Ecto neural progenitor cell (in vitro differentiated cells): ENCODE data around the gene GALNT10.
"Not testable (repeated sequence)": the region's sequence is repeated elsewhere in the genome, so short reads cannot be mapped to it uniquely, and the experiment has no call there.

Source experiments
- DNase-seq: peaks from one replicate; pipeline ENCODE4 v3.0.0-alpha.2; 2018; ENCODE audit warnings: low spot score

The GALNT10 gene

GRCh38 chr5:154190595-154191304 is at the start of gene GALNT10:
GALNT10 (plus strand) TSS chr5:154190733; CDS start chr5:154190867, 134 bp downstream.
- DNase-seq: peak; percentile 84

GRCh38 chr5:154141745-154142221 is 48.8 kb upstream of the GALNT10 start:
- no peak for DNase-seq

- DNase-seq: no peak
Observed at GRCh38 chr5:154143211-154143641, 47.3 kb upstream of the GALNT10 start.

GRCh38 chr5:154145268-154145667 is 45.3 kb upstream of the GALNT10 start:
- no peak for DNase-seq

GRCh38 chr5:154146409-154146808 is 44.1 kb upstream of the GALNT10 start:
- no peak for DNase-seq

GRCh38 chr5:154147666-154148065 is 42.9 kb upstream of the GALNT10 start:
- no peak for DNase-seq

- DNase-seq: not testable (repeated sequence)
Observed at GRCh38 chr5:154150471-154150870, 40.1 kb upstream of the GALNT10 start.

- DNase-seq: no peak
Observed at GRCh38 chr5:154157483-154158378, 32.8 kb upstream of the GALNT10 start.

- no peak for DNase-seq
Observed at GRCh38 chr5:154158379-154158737, 32.2 kb upstream of the GALNT10 start.

- no peak for DNase-seq
Observed at GRCh38 chr5:154159343-154159742, 31.2 kb upstream of the GALNT10 start.

GRCh38 chr5:154162539-154163151 is 27.9 kb upstream of the GALNT10 start:
- no peak for DNase-seq

- no peak for DNase-seq
Observed at GRCh38 chr5:154163327-154164248, 26.9 kb upstream of the GALNT10 start.

- no peak for DNase-seq
Observed at GRCh38 chr5:154164249-154164581, 26.3 kb upstream of the GALNT10 start.

GRCh38 chr5:154165886-154166285 is 24.6 kb upstream of the GALNT10 start:
- DNase-seq: no peak

GRCh38 chr5:154166901-154167791 is 23.4 kb upstream of the GALNT10 start:
- no peak for DNase-seq

- no peak for DNase-seq
Observed at GRCh38 chr5:154168395-154168794, 22.1 kb upstream of the GALNT10 start.

GRCh38 chr5:154172785-154173184 is 17.7 kb upstream of the GALNT10 start:
- no peak for DNase-seq

GRCh38 chr5:154174091-154174490 is 16.4 kb upstream of the GALNT10 start:
- no peak for DNase-seq

GRCh38 chr5:154176181-154176580 is 14.4 kb upstream of the GALNT10 start:
- DNase-seq: no peak

GRCh38 chr5:154178661-154179060 is 11.9 kb upstream of the GALNT10 start:
- DNase-seq: no peak
